Loucy (cell line): ENCODE data around the gene C1orf35.

ENCODE experiments used
- H2AFZ ChIP-seq: fragments of 200-600 bp; sonication (generic); 2 replicates; pipeline ENCODE4 v1.6.0; 2016; ENCODE audit warnings: antibody characterized with exemption, mild to moderate bottlenecking, low read length, moderate library complexity
- H3F3A ChIP-seq: fragments of 200-600 bp; 2 replicates; pipeline ENCODE4 v1.6.0; 2016; ENCODE audit warnings: antibody characterized with exemption, low read depth, mild to moderate bottlenecking
- H3K27me3 ChIP-seq: fragments of 200-600 bp; sonication (generic); 2 replicates; pipeline ENCODE4 v1.6.1; 2014; ENCODE audit warnings: low read length, mild to moderate bottlenecking; ENCODE audit not compliant: insufficient read depth, poor library complexity, severe bottlenecking
- H3K36me3 ChIP-seq: fragments of 200-600 bp; sonication (generic); 2 replicates; pipeline ENCODE4 v1.6.1; 2016; ENCODE audit warnings: low read length; ENCODE audit not compliant: insufficient read depth
- H3K4me1 ChIP-seq: fragments of 200-600 bp; sonication (generic); 2 replicates; pipeline ENCODE4 v1.5.1; 2014; ENCODE audit warnings: low read length, mild to moderate bottlenecking; ENCODE audit not compliant: insufficient read depth, poor library complexity, severe bottlenecking
- H3K4me2 ChIP-seq: fragments of 200-600 bp; sonication (generic); 2 replicates; pipeline ENCODE4 v1.6.0; 2014; ENCODE audit warnings: antibody characterized with exemption, low read length, low read depth, mild to moderate bottlenecking; ENCODE audit not compliant: poor library complexity, severe bottlenecking
- H3K4me3 ChIP-seq: fragments of 200-600 bp; sonication (generic); 2 replicates; pipeline ENCODE4 v1.5.1; 2014; ENCODE audit warnings: low read length, mild to moderate bottlenecking, mixed read lengths; ENCODE audit not compliant: poor library complexity, severe bottlenecking
- H3K79me2 ChIP-seq: fragments of 200-600 bp; sonication (generic); 2 replicates; pipeline ENCODE4 v1.6.1; 2014; ENCODE audit warnings: low read length; ENCODE audit not compliant: insufficient read depth
- H3K9ac ChIP-seq: fragments of 200-600 bp; sonication (generic); 2 replicates; pipeline ENCODE4 v1.6.0; 2014; ENCODE audit warnings: mild to moderate bottlenecking, low read depth, low read length, moderate library complexity; ENCODE audit not compliant: poor library complexity, severe bottlenecking
- H3K9me2 ChIP-seq: fragments of 200-600 bp; sonication (generic); replicated peaks from 2 replicates; pipeline ENCODE4 v1.6.1; 2016; ENCODE audit warnings: low read depth, low read length, mixed read lengths
- H3K9me3 ChIP-seq: fragments of 200-600 bp; sonication (generic); 2 replicates; pipeline ENCODE4 v1.6.1; 2014; ENCODE audit warnings: mild to moderate bottlenecking, antibody characterized with exemption, low read length, low read depth; ENCODE audit not compliant: insufficient read depth
- H4K20me1 ChIP-seq: fragments of 200-600 bp; sonication (generic); 2 replicates; pipeline ENCODE4 v1.6.0; 2014; ENCODE audit warnings: antibody characterized with exemption, low read length, mild to moderate bottlenecking; ENCODE audit not compliant: insufficient read depth, poor library complexity, severe bottlenecking
- EZH2phosphoT487 ChIP-seq: fragments of 200-600 bp; IDR thresholded peaks from 2 replicates; pipeline ENCODE4 v1.6.1; 2018; ENCODE audit warnings: antibody characterized with exemption, mild to moderate bottlenecking, moderate library complexity, borderline replicate concordance
- TF ChIP-seq, protein P1 (sequence below): fragments of 200-600 bp; sonication (generic); conservative IDR thresholded peaks from 2 replicates; pipeline ENCODE4 v1.5.1; 2014; ENCODE audit warnings: mild to moderate bottlenecking, antibody characterized with exemption, low read length

Gene C1orf35

DNA sequence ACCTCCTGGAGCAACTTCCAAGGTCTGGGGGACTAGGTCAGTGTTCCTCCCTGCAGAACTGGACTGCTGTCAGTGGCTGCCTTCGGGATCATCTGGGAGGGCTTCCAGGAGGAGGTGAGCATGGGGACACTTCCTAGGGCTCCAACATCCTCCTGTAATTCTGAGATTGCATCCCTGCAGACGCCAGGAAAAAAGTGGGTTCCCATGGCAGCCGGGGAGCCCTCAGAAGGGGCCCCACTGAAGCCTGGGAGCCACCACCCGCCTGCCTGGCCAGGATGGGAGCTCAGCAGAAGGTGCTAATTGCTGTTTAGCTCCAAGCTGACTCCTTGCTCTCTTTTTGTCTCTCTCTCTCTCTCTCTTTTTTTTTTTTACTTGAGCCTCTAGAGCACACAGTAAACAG, 36.7 kb downstream of the C1orf35 start:
- no peak overlapping the region for H3K9ac ChIP-seq
- no peak overlapping the region for H3K4me3 ChIP-seq
- TF ChIP-seq, protein P1, sequence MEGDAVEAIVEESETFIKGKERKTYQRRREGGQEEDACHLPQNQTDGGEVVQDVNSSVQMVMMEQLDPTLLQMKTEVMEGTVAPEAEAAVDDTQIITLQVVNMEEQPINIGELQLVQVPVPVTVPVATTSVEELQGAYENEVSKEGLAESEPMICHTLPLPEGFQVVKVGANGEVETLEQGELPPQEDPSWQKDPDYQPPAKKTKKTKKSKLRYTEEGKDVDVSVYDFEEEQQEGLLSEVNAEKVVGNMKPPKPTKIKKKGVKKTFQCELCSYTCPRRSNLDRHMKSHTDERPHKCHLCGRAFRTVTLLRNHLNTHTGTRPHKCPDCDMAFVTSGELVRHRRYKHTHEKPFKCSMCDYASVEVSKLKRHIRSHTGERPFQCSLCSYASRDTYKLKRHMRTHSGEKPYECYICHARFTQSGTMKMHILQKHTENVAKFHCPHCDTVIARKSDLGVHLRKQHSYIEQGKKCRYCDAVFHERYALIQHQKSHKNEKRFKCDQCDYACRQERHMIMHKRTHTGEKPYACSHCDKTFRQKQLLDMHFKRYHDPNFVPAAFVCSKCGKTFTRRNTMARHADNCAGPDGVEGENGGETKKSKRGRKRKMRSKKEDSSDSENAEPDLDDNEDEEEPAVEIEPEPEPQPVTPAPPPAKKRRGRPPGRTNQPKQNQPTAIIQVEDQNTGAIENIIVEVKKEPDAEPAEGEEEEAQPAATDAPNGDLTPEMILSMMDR: no peak
- TF ChIP-seq EZH2phosphoT487: no peak
- H3K9me2 ChIP-seq: no peaks in the 10 kb centered on the region
- no peaks in the 10 kb centered on the region for H4K20me1 ChIP-seq
- no peaks in the 10 kb centered on the region for H3F3A ChIP-seq
- H2AFZ ChIP-seq: no peak overlapping the region
- no peaks in the 10 kb centered on the region for H3K36me3 ChIP-seq
- no peak overlapping the region for H3K4me2 ChIP-seq
- H3K4me1 ChIP-seq: no peaks in the 10 kb centered on the region
- H3K79me2 ChIP-seq: no peaks in the 10 kb centered on the region
- H3K9me3 ChIP-seq: no peaks in the 10 kb centered on the region; the same call in 1 of the 2 replicates
- H3K27me3 ChIP-seq: no peaks in the 10 kb centered on the region

DNA sequence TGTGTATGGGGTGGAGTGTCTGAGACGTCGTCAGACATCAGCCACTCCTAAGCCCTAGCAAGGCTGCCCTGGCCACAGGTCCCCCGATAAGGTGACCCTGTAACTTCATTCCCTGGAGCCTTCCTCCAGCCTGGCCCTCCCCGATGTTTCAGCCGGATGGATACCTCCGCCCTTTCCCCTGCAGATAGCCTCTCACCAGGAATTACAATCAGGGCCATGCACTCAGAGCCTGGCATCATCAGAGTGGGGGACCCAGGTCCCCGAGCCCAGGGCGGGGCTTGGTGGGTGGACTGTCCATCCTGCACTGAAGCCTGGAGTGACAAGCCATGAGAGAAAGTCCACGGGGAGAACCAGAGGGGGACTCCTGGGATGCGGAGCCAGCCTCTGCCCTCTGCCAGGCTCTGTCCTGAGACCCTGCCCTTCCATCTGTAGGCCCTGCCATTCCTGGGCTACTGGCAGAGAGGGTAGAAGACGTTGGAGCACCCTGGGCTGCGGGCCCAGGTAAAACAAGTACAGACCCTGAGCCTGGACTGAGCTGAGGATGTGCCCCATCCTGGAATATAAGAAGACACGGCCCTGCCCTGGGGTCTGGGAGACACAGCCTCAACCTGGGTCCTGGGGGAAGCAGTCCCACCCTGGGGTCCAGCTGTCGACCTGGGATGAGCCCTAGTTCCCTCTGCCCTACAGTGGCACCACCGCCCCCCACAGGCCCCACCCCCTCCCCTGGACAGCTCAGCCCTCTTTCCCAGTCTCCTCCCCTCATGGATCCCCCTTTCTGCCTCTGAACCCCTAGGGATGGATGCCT, 37.4 kb downstream of the C1orf35 start:
- Histone ChIP-seq H3F3A (no peaks in the 10 kb centered on the region), H3K9ac (no peak overlapping the region), H3K9me3 (no peaks in the 10 kb centered on the region; the same call in 1 of the 2 replicates), H3K9me2 (no peaks in the 10 kb centered on the region), H2AFZ (no peak overlapping the region), H3K36me3 (no peaks in the 10 kb centered on the region), H3K4me3 (no peak overlapping the region), H3K4me1 (no peaks in the 10 kb centered on the region), H3K4me2 (no peak overlapping the region), H4K20me1 (no peaks in the 10 kb centered on the region), H3K79me2 (no peaks in the 10 kb centered on the region), H3K27me3 (no peaks in the 10 kb centered on the region)
- TF ChIP-seq, protein P1: no peak
- no peak for TF ChIP-seq EZH2phosphoT487

- H3K9me3 ChIP-seq: no peaks in the 10 kb centered on the region; the same call in 1 of the 2 replicates
- no peak for TF ChIP-seq EZH2phosphoT487
- no peak overlapping the region for H3K4me3 ChIP-seq
- H4K20me1 ChIP-seq: no peaks in the 10 kb centered on the region
- H3K9ac ChIP-seq: no peak overlapping the region
- no peaks in the 10 kb centered on the region for H3K4me1 ChIP-seq
- H2AFZ ChIP-seq: no peak overlapping the region
- H3K27me3 ChIP-seq: no peaks in the 10 kb centered on the region
- no peaks in the 10 kb centered on the region for H3K79me2 ChIP-seq
- no peaks in the 10 kb centered on the region for H3K9me2 ChIP-seq
- H3K4me2 ChIP-seq: no peak overlapping the region
- H3F3A ChIP-seq: no peaks in the 10 kb centered on the region
- H3K36me3 ChIP-seq: no peaks in the 10 kb centered on the region
Measured at GRCh38 chr1:228064741-228065542, 38.2 kb downstream of the C1orf35 start.
